HepG2 (cell line): ENCODE data around the gene PLEKHN1. TPM values are rescaled to one million over a fixed set of nuclear protein-coding genes. Genes with fewer than 3 reads are reported as not detected.

Source experiments
- ARNTL ChIP-seq: sonication (generic); formaldehyde crosslinking; IDR thresholded peaks from 2 replicates; pipeline ENCODE4 v1.4.0; 2020; ENCODE audit warnings: mild to moderate bottlenecking, missing genetic modification reagents
- ETV5 ChIP-seq: IDR thresholded peaks from 2 replicates; pipeline ENCODE4 v1.6.1; 2018; ENCODE audit warnings: missing biosample characterization, missing genetic modification reagents, inconsistent platforms, borderline replicate concordance
- FOSL2 ChIP-seq: sonication (generic); formaldehyde crosslinking; IDR thresholded peaks from 2 replicates; pipeline ENCODE4 v1.4.0; 2020; ENCODE audit warnings: missing genetic modification reagents
- HNRNPL ChIP-seq: fragments of 200-400 bp; formaldehyde crosslinking; IDR thresholded peaks from 2 replicates; pipeline ENCODE4 v1.6.1; 2017; ENCODE audit warnings: mild to moderate bottlenecking, low read depth, low read length
- HNRNPUL1 ChIP-seq: fragments of 200-400 bp; formaldehyde crosslinking; IDR thresholded peaks from 2 replicates; pipeline ENCODE4 v1.6.1; 2017; ENCODE audit warnings: low read depth, mild to moderate bottlenecking, low read length, moderate library complexity
- HOXD1 ChIP-seq: sonication (generic); formaldehyde crosslinking; IDR thresholded peaks from 2 replicates; pipeline ENCODE4 v1.5.0; 2020; ENCODE audit warnings: missing genetic modification reagents
- KMT2A ChIP-seq: sonication (generic); formaldehyde crosslinking; IDR thresholded peaks from 2 replicates; pipeline ENCODE4 v1.4.0; 2020; ENCODE audit warnings: missing genetic modification reagents
- MAFK ChIP-seq, 2 experiments: IDR thresholded peaks in 1 of 2; conservative IDR thresholded peaks in 1 of 2; 2 replicates each; pipeline ENCODE4 v1.6.1; 2011; ENCODE audit warnings: improper control_type of control experiment in 2 of 2, low read length in 2 of 2
- NCOR1 ChIP-seq: fragments of 200-600 bp; sonication (generic); IDR thresholded peaks from 2 replicates; pipeline ENCODE4 v1.7.0; 2017; ENCODE audit warnings: antibody characterized with exemption, low read length, borderline replicate concordance
- NFATC3 ChIP-seq: sonication (generic); formaldehyde crosslinking; IDR thresholded peaks from 2 replicates; pipeline ENCODE4 v1.5.1; 2020; ENCODE audit warnings: mild to moderate bottlenecking, missing genetic modification reagents
- PHF8 ChIP-seq: sonication (generic); formaldehyde crosslinking; IDR thresholded peaks from 2 replicates; pipeline ENCODE4 v1.5.0; 2020; ENCODE audit warnings: missing genetic modification reagents
- TCF7L2 ChIP-seq: IDR thresholded peaks from 2 replicates; pipeline ENCODE4 v1.6.1; 2011; ENCODE audit warnings: mild to moderate bottlenecking, low read depth, low read length, moderate library complexity
- ZC3H4 ChIP-seq: sonication (generic); formaldehyde crosslinking; IDR thresholded peaks from 2 replicates; pipeline ENCODE4 v1.4.0; 2020; ENCODE audit warnings: missing genetic modification reagents, borderline replicate concordance
- ZNF282 ChIP-seq: fragments of 450-650 bp; IDR thresholded peaks from 2 replicates; pipeline ENCODE4 v1.6.1; 2018; ENCODE audit not compliant: partially characterized antibody
- ZNF652 ChIP-seq: IDR thresholded peaks from 2 replicates; pipeline ENCODE4 v1.6.1; 2016; ENCODE audit warnings: low read depth, borderline replicate concordance
- ZNF83 ChIP-seq: sonication (generic); formaldehyde crosslinking; IDR thresholded peaks from 2 replicates; pipeline ENCODE4 v1.4.0; 2020; ENCODE audit warnings: missing genetic modification reagents, mild to moderate bottlenecking, borderline replicate concordance
- polyA plus RNA-seq, 8 experiments: library from polyadenylated mRNA; depleted of rRNA in 3 of 8; stranded (reverse) in 7 of 8; unstranded in 1 of 8; fragments of >200 nt; fragmentation: Illumina TruSeq in 4 of 8; extraction: Trizol in 4 of 8; gene quantifications; 2 replicates each; pipeline versions ENCODE4 v1.2.1 to v1.2.3, GENCODE V29; 2011 to 2016; ENCODE audit warnings: low read depth in 4 of 8, missing spikeins in 1 of 8, mixed read lengths in 1 of 8; ENCODE audit not compliant: insufficient read depth in 1 of 8
- total RNA-seq, 5 experiments: library from RNA; depleted of rRNA; stranded (reverse); fragments of >200 nt; fragmentation: Illumina TruSeq; extraction: Trizol; gene quantifications; 2 replicates each; pipeline ENCODE4 v1.2.3, GENCODE V29; 2016; ENCODE audit warnings: low read depth in 1 of 5
- TF ChIP-seq, protein P1 (sequence below): IDR thresholded peaks from 2 replicates; pipeline ENCODE4 v1.6.1; 2012; ENCODE audit warnings: low read depth, low read length, improper control_type of control experiment
- TF ChIP-seq, protein P2 (sequence below), 2 experiments: sonication (generic) in 1 of 2; formaldehyde crosslinking in 1 of 2; IDR thresholded peaks; 2 replicates each; pipeline versions ENCODE4 v1.5.1 to v1.6.1; 2011 to 2020; ENCODE audit warnings: borderline replicate concordance in 1 of 2, low read depth in 1 of 2, low read length in 1 of 2, mild to moderate bottlenecking in 1 of 2, missing genetic modification reagents in 1 of 2, moderate library complexity in 1 of 2
- TF ChIP-seq, protein P3 (sequence below): sonication (generic); formaldehyde crosslinking; IDR thresholded peaks from 2 replicates; pipeline ENCODE4 v1.5.1; 2020; ENCODE audit warnings: mild to moderate bottlenecking, moderate library complexity, missing genetic modification reagents
- TF ChIP-seq, protein P4 (sequence below): sonication (generic); formaldehyde crosslinking; IDR thresholded peaks from 2 replicates; pipeline ENCODE4 v1.5.1; 2020; ENCODE audit warnings: mild to moderate bottlenecking, missing genetic modification reagents, moderate library complexity

PLEKHN1 gene
- total and polyA plus RNA-seq, 2 of the 13 experiments (the other 11 are each of a cell fraction or from before 2014, with no cell fraction given) = 0.42 to 0.58 TPM

DNA sequence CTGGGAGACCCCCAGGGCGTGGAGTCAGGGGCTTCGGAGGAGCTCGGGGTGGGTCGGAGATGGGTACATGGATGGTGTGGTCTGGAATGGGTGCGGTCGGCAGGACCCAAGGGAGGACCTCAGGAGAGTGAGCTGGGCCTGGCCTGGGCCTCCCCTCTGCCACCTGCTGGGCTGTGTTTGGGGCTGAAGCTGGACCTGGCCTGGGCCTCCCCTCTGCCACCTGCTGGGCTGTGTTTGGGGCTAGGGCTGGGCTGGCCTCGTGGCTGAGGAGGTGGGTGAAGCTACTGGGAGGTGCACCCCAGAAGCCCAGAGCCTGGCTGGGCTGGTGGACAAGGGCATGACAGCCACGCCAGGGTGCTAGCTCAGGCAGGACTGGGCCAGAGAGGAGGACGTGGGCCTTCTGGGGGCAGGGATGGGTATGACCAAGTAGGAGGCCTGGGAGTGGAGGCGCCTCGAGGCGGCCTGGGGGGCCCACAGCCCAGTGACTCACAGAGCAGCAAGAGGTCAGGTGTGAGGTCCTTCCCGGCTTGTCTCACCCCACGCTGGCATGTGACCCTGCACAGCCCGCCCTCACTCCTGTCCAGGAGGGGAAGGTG, 28.1 kb upstream of the PLEKHN1 start (continued):
- TF ChIP-seq, protein P1, sequence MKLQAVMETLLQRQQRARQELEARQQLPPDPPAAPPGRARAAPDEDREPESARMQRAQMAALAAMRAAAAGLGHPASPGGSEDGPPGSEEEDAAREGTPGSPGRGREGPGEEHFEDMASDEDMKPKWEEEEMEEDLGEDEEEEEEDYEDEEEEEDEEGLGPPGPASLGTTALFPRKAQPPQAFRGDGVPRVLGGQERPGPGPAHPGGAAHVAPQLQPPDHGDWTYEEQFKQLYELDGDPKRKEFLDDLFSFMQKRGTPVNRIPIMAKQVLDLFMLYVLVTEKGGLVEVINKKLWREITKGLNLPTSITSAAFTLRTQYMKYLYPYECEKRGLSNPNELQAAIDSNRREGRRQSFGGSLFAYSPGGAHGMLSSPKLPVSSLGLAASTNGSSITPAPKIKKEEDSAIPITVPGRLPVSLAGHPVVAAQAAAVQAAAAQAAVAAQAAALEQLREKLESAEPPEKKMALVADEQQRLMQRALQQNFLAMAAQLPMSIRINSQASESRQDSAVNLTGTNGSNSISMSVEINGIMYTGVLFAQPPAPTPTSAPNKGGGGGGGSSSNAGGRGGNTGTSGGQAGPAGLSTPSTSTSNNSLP = no peak
- TF ChIP-seq NFATC3 (no peak), ETV5 (CRISPR knock-in tag) (no peak), PHF8 (CRISPR knock-in tag) (no peak), ZNF652 (CRISPR knock-in tag) (no peak), KMT2A (CRISPR knock-in tag) (no peak), FOSL2 (CRISPR knock-in tag) (no peak), ZNF83 (no peak), MAFK (conservative IDR thresholded peaks at IDR 0.05 in 1 of 2, IDR thresholded peaks at IDR 0.05 in 1 of 2; ENCODE audit: low read length in 2 of 2) (no peak), HOXD1 (CRISPR knock-in tag) (no peak), ARNTL (CRISPR knock-in tag) (no peak), ZNF282 (no peak), HNRNPUL1 (no peak), HNRNPL (peak; percentile 69; the same call in 1 of the 2 replicates), ZC3H4 (CRISPR knock-in tag) (no peak), TCF7L2 (no peak), NCOR1 (no peak)
- TF ChIP-seq, protein P2, sequence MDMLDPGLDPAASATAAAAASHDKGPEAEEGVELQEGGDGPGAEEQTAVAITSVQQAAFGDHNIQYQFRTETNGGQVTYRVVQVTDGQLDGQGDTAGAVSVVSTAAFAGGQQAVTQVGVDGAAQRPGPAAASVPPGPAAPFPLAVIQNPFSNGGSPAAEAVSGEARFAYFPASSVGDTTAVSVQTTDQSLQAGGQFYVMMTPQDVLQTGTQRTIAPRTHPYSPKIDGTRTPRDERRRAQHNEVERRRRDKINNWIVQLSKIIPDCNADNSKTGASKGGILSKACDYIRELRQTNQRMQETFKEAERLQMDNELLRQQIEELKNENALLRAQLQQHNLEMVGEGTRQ (IDR thresholded peaks at IDR 0.05; ENCODE audit: low read depth, low read length) = no peak
- TF ChIP-seq, protein P2 (CRISPR knock-in tag; IDR thresholded peaks at IDR 0.05; ENCODE audit: borderline replicate concordance) = no peak
- TF ChIP-seq, protein P3, sequence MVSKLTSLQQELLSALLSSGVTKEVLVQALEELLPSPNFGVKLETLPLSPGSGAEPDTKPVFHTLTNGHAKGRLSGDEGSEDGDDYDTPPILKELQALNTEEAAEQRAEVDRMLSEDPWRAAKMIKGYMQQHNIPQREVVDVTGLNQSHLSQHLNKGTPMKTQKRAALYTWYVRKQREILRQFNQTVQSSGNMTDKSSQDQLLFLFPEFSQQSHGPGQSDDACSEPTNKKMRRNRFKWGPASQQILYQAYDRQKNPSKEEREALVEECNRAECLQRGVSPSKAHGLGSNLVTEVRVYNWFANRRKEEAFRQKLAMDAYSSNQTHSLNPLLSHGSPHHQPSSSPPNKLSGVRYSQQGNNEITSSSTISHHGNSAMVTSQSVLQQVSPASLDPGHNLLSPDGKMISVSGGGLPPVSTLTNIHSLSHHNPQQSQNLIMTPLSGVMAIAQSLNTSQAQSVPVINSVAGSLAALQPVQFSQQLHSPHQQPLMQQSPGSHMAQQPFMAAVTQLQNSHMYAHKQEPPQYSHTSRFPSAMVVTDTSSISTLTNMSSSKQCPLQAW = no peak
- TF ChIP-seq, protein P4, sequence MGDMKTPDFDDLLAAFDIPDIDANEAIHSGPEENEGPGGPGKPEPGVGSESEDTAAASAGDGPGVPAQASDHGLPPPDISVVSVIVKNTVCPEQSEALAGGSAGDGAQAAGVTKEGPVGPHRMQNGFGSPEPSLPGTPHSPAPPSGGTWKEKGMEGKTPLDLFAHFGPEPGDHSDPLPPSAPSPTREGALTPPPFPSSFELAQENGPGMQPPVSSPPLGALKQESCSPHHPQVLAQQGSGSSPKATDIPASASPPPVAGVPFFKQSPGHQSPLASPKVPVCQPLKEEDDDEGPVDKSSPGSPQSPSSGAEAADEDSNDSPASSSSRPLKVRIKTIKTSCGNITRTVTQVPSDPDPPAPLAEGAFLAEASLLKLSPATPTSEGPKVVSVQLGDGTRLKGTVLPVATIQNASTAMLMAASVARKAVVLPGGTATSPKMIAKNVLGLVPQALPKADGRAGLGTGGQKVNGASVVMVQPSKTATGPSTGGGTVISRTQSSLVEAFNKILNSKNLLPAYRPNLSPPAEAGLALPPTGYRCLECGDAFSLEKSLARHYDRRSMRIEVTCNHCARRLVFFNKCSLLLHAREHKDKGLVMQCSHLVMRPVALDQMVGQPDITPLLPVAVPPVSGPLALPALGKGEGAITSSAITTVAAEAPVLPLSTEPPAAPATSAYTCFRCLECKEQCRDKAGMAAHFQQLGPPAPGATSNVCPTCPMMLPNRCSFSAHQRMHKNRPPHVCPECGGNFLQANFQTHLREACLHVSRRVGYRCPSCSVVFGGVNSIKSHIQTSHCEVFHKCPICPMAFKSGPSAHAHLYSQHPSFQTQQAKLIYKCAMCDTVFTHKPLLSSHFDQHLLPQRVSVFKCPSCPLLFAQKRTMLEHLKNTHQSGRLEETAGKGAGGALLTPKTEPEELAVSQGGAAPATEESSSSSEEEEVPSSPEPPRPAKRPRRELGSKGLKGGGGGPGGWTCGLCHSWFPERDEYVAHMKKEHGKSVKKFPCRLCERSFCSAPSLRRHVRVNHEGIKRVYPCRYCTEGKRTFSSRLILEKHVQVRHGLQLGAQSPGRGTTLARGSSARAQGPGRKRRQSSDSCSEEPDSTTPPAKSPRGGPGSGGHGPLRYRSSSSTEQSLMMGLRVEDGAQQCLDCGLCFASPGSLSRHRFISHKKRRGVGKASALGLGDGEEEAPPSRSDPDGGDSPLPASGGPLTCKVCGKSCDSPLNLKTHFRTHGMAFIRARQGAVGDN (CRISPR knock-in tag) = peak; percentile 51
